Mammary epithelial cell (primary cell): ENCODE results near the gene TRIM45.

Source experiments
- EZH2 ChIP-seq: IDR thresholded peaks from 2 replicates; pipeline ENCODE4 v1.6.1; 2012; ENCODE audit warnings: low read length, inconsistent platforms, borderline replicate concordance
- TF ChIP-seq, protein P1 (sequence below), 2 donors: IDR thresholded peaks in 1 of 2; conservative IDR thresholded peaks in 1 of 2; 2 replicates each; pipeline ENCODE4 v1.5.1; 2011 to 2012; ENCODE audit warnings: inconsistent platforms in 2 of 2, low read length in 2 of 2, mild to moderate bottlenecking in 2 of 2, control low read depth in 1 of 2, low read depth in 1 of 2; ENCODE audit not compliant: insufficient read depth in 1 of 2; ENCODE audit errors: extremely low read depth in 1 of 2

DNA sequence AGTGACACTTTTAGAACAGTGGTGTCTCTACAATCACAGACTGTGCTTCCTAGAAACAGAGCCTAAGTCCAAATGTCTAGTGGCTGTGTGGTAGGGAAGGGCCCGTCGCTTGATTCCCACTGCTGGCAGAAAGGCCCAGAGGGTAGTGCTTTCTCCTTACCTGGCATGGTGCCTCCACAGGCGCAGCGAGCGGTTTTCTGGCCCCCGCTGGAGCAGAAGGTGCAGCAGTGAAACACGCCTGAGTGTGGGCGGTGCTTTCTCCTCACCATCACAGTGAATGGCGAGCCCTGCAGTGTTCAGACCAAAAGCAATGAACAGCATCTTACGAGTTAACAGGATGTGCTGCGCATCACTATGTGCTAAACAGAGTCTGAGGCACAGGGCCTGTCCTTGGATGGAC, 8.3 kb downstream of the TRIM45 start:
- TF ChIP-seq, protein P1, sequence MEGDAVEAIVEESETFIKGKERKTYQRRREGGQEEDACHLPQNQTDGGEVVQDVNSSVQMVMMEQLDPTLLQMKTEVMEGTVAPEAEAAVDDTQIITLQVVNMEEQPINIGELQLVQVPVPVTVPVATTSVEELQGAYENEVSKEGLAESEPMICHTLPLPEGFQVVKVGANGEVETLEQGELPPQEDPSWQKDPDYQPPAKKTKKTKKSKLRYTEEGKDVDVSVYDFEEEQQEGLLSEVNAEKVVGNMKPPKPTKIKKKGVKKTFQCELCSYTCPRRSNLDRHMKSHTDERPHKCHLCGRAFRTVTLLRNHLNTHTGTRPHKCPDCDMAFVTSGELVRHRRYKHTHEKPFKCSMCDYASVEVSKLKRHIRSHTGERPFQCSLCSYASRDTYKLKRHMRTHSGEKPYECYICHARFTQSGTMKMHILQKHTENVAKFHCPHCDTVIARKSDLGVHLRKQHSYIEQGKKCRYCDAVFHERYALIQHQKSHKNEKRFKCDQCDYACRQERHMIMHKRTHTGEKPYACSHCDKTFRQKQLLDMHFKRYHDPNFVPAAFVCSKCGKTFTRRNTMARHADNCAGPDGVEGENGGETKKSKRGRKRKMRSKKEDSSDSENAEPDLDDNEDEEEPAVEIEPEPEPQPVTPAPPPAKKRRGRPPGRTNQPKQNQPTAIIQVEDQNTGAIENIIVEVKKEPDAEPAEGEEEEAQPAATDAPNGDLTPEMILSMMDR (conservative IDR thresholded peaks at IDR 0.05 in 1 of 2, IDR thresholded peaks at IDR 0.05 in 1 of 2; ENCODE audit: extremely low read depth in 1 of 2, insufficient read depth in 1 of 2, low read depth in 1 of 2, low read length in 2 of 2), result no peak
- no peak for TF ChIP-seq EZH2
